H9 (cell line): Measurements from ENCODE around the gene TMEM107. TPM values are rescaled to one million over a fixed set of nuclear protein-coding genes. Genes with fewer than 3 reads are reported as not detected.
A peak's percentile ranks its signal among the peaks of the same experiment; 100 is the strongest.

Source experiments
- DNase-seq: peaks from one replicate; pipeline ENCODE4 v3.0.0-alpha.2; 2017
- H2AFZ ChIP-seq: one replicate; pipeline ENCODE4 v1.6.1; 2013; ENCODE audit warnings: mild to moderate bottlenecking, low read length, control low read depth, moderate library complexity
- H2AK5ac ChIP-seq: 2 replicates; pipeline ENCODE4 v1.6.1; 2013; ENCODE audit warnings: low read length, control low read depth, mixed read lengths; ENCODE audit not compliant: insufficient read length
- H2BK120ac ChIP-seq: one replicate; pipeline ENCODE4 v1.6.1; 2013; ENCODE audit warnings: low read depth, mild to moderate bottlenecking, low read length, control low read depth, inconsistent platforms; ENCODE audit not compliant: poor library complexity, severe bottlenecking
- H2BK12ac ChIP-seq: 2 replicates; pipeline ENCODE4 v1.6.1; 2013; ENCODE audit warnings: low read length, control low read depth, mixed read lengths, low read depth; ENCODE audit not compliant: insufficient read length
- H2BK15ac ChIP-seq: 2 replicates; pipeline ENCODE4 v1.6.1; 2013; ENCODE audit warnings: low read depth, low read length, control low read depth
- H2BK20ac ChIP-seq: one replicate; pipeline ENCODE4 v1.6.1; 2013; ENCODE audit warnings: low read depth, mild to moderate bottlenecking, low read length, control low read depth, inconsistent platforms; ENCODE audit not compliant: poor library complexity, severe bottlenecking
- H2BK5ac ChIP-seq: 2 replicates; pipeline ENCODE4 v1.6.1; 2013; ENCODE audit warnings: low read length, control low read depth, mixed read lengths; ENCODE audit not compliant: insufficient read length
- H3K14ac ChIP-seq: 2 replicates; pipeline ENCODE4 v1.6.1; 2013; ENCODE audit warnings: low read length, control low read depth; ENCODE audit not compliant: insufficient read depth
- H3K18ac ChIP-seq: 2 replicates; pipeline ENCODE4 v1.6.1; 2013; ENCODE audit warnings: low read depth, mild to moderate bottlenecking, mixed read lengths, low read length, control low read depth; ENCODE audit not compliant: insufficient read length
- H3K23ac ChIP-seq: 2 replicates; pipeline ENCODE4 v1.6.1; 2013; ENCODE audit warnings: low read length, control low read depth, mixed read lengths, low read depth; ENCODE audit not compliant: insufficient read length
- H3K23me2 ChIP-seq: 2 replicates; pipeline ENCODE4 v1.6.1; 2013; ENCODE audit warnings: low read depth, mild to moderate bottlenecking, mixed read lengths, low read length, control low read depth; ENCODE audit not compliant: insufficient read length, poor library complexity, severe bottlenecking
- H3K27ac ChIP-seq: 2 replicates; pipeline ENCODE4 v1.5.1; 2013; ENCODE audit warnings: low read length, control low read depth, mixed read lengths, low read depth; ENCODE audit not compliant: insufficient read length
- H3K27me3 ChIP-seq: 2 replicates; pipeline ENCODE4 v1.6.1; 2013; ENCODE audit warnings: low read length, control low read depth, inconsistent platforms; ENCODE audit not compliant: insufficient read depth
- H3K4ac ChIP-seq: 2 replicates; pipeline ENCODE4 v1.6.1; 2013; ENCODE audit warnings: low read depth, mild to moderate bottlenecking, control low read depth, inconsistent platforms, low read length, moderate library complexity
- H3K4me1 ChIP-seq: 2 replicates; pipeline ENCODE4 v1.6.1; 2013; ENCODE audit warnings: low read length, control low read depth, inconsistent platforms; ENCODE audit not compliant: insufficient read depth
- H3K4me2 ChIP-seq: 2 replicates; pipeline ENCODE4 v1.6.1; 2013; ENCODE audit warnings: low read length, control low read depth, mixed read lengths; ENCODE audit not compliant: insufficient read length, insufficient read depth
- H3K56ac ChIP-seq: 2 replicates; pipeline ENCODE4 v1.6.1; 2013; ENCODE audit warnings: low read depth, mild to moderate bottlenecking, mixed read lengths, low read length, control low read depth; ENCODE audit not compliant: insufficient read length
- H3K79me1 ChIP-seq: 2 replicates; pipeline ENCODE4 v1.6.1; 2013; ENCODE audit warnings: low read depth, mild to moderate bottlenecking, moderate library complexity, low read length, control low read depth, inconsistent platforms; ENCODE audit not compliant: insufficient read depth, poor library complexity, severe bottlenecking
- H3K79me2 ChIP-seq: 2 replicates; pipeline ENCODE4 v1.6.1; 2013; ENCODE audit warnings: low read length, control low read depth, inconsistent platforms; ENCODE audit not compliant: insufficient read depth
- H3K9ac ChIP-seq: 2 replicates; pipeline ENCODE4 v1.6.1; 2013; ENCODE audit warnings: low read length, control low read depth, mixed read lengths; ENCODE audit not compliant: insufficient read length; ENCODE audit errors: extremely low read depth
- H3K9me3 ChIP-seq: one replicate; pipeline ENCODE4 v1.6.1; 2013; ENCODE audit warnings: low read depth, low read length, inconsistent platforms; ENCODE audit not compliant: control insufficient read depth
- H3T11ph ChIP-seq: one replicate; pipeline ENCODE4 v1.6.1; 2013; ENCODE audit warnings: mild to moderate bottlenecking, low read length, control low read depth, inconsistent platforms
- H4K20me1 ChIP-seq: one replicate; pipeline ENCODE4 v1.6.1; 2013; ENCODE audit not compliant: control insufficient read depth, insufficient read length, insufficient read depth
- H4K5ac ChIP-seq: 2 replicates; pipeline ENCODE4 v1.6.1; 2013; ENCODE audit warnings: low read depth, mild to moderate bottlenecking, mixed read lengths, low read length, control low read depth; ENCODE audit not compliant: insufficient read length
- H4K8ac ChIP-seq: replicated peaks from 2 replicates; pipeline ENCODE4 v1.6.1; 2013; ENCODE audit warnings: low read length, control low read depth, mixed read lengths, low read depth; ENCODE audit not compliant: insufficient read length
- H4K91ac ChIP-seq: 2 replicates; pipeline ENCODE4 v1.6.1; 2013; ENCODE audit warnings: low read depth, mild to moderate bottlenecking, moderate library complexity, mixed read lengths, low read length, control low read depth; ENCODE audit not compliant: insufficient read length
- H3K27ac Mint-ChIP-seq, 3 experiments: 2 replicates in 2 of 3; 3 replicates in 1 of 3; pipeline ENCODE4 v1.8.0; 2020 to 2021; ENCODE audit warnings: mixed read lengths in 3 of 3, mild to moderate bottlenecking in 1 of 3, moderate library complexity in 1 of 3
- H3K27me3 Mint-ChIP-seq: 2 replicates; pipeline ENCODE4 v1.8.0; 2021; ENCODE audit warnings: low read depth, mild to moderate bottlenecking, moderate library complexity, mixed read lengths
- H3K36me3 Mint-ChIP-seq, 3 experiments: 2 replicates in 2 of 3; 3 replicates in 1 of 3; pipeline ENCODE4 v1.8.0; 2020 to 2021; ENCODE audit warnings: low read depth in 3 of 3, mixed read lengths in 3 of 3; ENCODE audit not compliant: insufficient read depth in 1 of 3
- H3K4me1 Mint-ChIP-seq, 2 experiments: 2 replicates each; pipeline ENCODE4 v1.8.0; 2020; ENCODE audit warnings: mixed read lengths in 2 of 2
- H3K4me3 Mint-ChIP-seq, 2 experiments: 2 replicates in 1 of 2; 3 replicates in 1 of 2; pipeline ENCODE4 v1.8.0; 2020 to 2021; ENCODE audit warnings: mild to moderate bottlenecking in 2 of 2, mixed read lengths in 2 of 2, moderate library complexity in 1 of 2
- H3K9me3 Mint-ChIP-seq, 2 experiments: 2 replicates in 1 of 2; 3 replicates in 1 of 2; pipeline ENCODE4 v1.8.0; 2020; ENCODE audit warnings: mild to moderate bottlenecking in 2 of 2, mixed read lengths in 2 of 2, moderate library complexity in 1 of 2
- WGBS: extraction: QIAGEN DNeasy Blood & Tissue Kit; methylation state at CpG from one replicate; pipeline ENCODE4 v1.1.7; 2013; ENCODE audit warnings: missing lambda C conversion rate, low lambda C conversion rate, mixed read lengths; ENCODE audit not compliant: insufficient read length; ENCODE audit errors: extremely low coverage; 5-methylcytosine and 5-hydroxymethylcytosine counted together
- total RNA-seq: library from RNA; stranded (reverse); gene quantifications from 2 replicates; pipeline ENCODE4 v1.2.1, GENCODE V29; 2021
- TF ChIP-seq, protein P1 (sequence below): fragments of 200-600 bp; sonication (generic); conservative IDR thresholded peaks from 3 replicates; pipeline ENCODE4 v1.8.0; 2021; ENCODE audit warnings: antibody characterized with exemption, mild to moderate bottlenecking

TMEM107 gene
- total RNA-seq, 1 experiment from 2014 or later = 12.7 TPM

DNA sequence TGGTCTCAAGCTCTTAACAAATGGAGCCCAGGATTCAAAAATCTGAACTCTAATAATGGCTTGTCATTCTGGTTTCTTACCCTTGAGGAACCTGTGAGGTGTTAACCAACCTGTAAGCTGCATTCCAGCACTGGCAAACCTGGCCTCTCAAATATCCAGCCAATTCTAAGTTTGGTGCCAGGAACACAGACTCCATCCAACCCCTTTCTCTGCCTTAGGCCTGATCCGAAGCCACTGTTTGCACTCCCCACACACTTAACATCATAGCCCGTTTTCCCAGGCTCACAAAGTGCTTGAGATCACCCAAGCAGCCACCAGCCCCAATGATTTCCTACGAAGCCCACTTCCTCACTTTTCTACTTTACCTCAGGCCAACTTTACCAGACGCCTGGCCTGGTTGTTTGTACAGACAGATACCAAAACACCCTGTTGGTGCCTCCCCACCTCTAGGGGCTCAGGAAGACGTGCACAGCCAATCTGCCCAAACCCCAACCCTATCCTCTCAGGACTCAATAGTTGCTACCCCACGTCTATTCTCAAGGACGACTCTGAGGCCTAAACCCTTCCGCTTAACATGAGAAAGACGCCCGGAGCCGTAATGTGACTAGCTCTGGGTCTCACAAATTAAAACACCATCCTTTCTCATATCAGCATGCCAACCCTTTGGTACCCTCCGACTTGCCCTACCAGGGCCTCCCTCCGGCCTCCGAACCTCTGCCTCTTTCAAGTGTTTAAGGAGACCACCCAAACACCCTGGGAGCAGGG is 20.8 kb downstream of the TMEM107 start:
- H3K9ac ChIP-seq = peak overlapping the region; percentile 63
- H2BK5ac ChIP-seq = no peak overlapping the region
- no peaks in the 10 kb centered on the region for H3K9me3 ChIP-seq
- no peak overlapping the region; the same call in 1 of the 2 replicates for H3K4ac ChIP-seq
- TF ChIP-seq, protein P1, sequence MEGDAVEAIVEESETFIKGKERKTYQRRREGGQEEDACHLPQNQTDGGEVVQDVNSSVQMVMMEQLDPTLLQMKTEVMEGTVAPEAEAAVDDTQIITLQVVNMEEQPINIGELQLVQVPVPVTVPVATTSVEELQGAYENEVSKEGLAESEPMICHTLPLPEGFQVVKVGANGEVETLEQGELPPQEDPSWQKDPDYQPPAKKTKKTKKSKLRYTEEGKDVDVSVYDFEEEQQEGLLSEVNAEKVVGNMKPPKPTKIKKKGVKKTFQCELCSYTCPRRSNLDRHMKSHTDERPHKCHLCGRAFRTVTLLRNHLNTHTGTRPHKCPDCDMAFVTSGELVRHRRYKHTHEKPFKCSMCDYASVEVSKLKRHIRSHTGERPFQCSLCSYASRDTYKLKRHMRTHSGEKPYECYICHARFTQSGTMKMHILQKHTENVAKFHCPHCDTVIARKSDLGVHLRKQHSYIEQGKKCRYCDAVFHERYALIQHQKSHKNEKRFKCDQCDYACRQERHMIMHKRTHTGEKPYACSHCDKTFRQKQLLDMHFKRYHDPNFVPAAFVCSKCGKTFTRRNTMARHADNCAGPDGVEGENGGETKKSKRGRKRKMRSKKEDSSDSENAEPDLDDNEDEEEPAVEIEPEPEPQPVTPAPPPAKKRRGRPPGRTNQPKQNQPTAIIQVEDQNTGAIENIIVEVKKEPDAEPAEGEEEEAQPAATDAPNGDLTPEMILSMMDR = no peak
- H4K20me1 ChIP-seq = no peaks in the 10 kb centered on the region
- Mint-ChIP-seq H3K27me3 (peaks cover 3% of the 10 kb centered on the region), H3K36me3 (peaks cover 0 to 12% (median 8%) of the 10 kb centered on the region in 3 experiments; a peak in 6 of 7 replicates), H3K9me3 (no peaks in the 10 kb centered on the region), H3K4me3 (no peak overlapping the region; a peak in 1 of 5 replicates), H3K4me1 (peaks cover 25 to 29% of the 10 kb centered on the region in 2 experiments), H3K27ac (no peak overlapping the region; a peak in 3 of 7 replicates)
- no peak overlapping the region for H3K56ac ChIP-seq
- H3K4me2 ChIP-seq = peak overlapping the region; percentile 59
- no peak overlapping the region for H4K8ac ChIP-seq
- H2AK5ac ChIP-seq = no peak overlapping the region
- H3K27me3 ChIP-seq = no peaks in the 10 kb centered on the region
- H2AFZ ChIP-seq = no peak overlapping the region
- H3K23ac ChIP-seq = no peak overlapping the region
- H3K4me1 ChIP-seq = peaks cover 5% of the 10 kb centered on the region
- no peak overlapping the region for H4K91ac ChIP-seq
- H3K79me2 ChIP-seq = no peaks in the 10 kb centered on the region
- H2BK120ac ChIP-seq = no peak overlapping the region
- H3K79me1 ChIP-seq = peaks cover under 1% of the 10 kb centered on the region
- H3T11ph ChIP-seq = no peak overlapping the region
- no peak overlapping the region for H2BK20ac ChIP-seq
- H3K18ac ChIP-seq = peak overlapping the region; percentile 71
- no peak for DNase-seq
- no CpG with 5 or more reads among the region's 14 CpGs for WGBS
- no peak overlapping the region for H3K27ac ChIP-seq
- H3K23me2 ChIP-seq = peaks cover 21% of the 10 kb centered on the region
- peak overlapping the region; percentile 41 for H3K14ac ChIP-seq
- H4K5ac ChIP-seq = no peak overlapping the region
- peak overlapping the region; percentile 36 for H2BK12ac ChIP-seq
- 0 out of 2 replicates have a peak overlapping the region, but pooled peaks have one; percentile 9 for H2BK15ac ChIP-seq
